IMR-90 (cell line): Measurements from ENCODE around the gene PRPF6. TPM values are rescaled to one million over a fixed set of nuclear protein-coding genes. Genes with fewer than 3 reads are reported as not detected.
A peak's percentile ranks its signal among the peaks of the same experiment; 100 is the strongest.

Experiments used
- ATAC-seq: fragments of 200-7000 bp; cut with Tn5 transposase; 2 replicates; pipeline ENCODE4 v1.9.1; 2020; ENCODE audit warnings: low read depth, mild to moderate bottlenecking, moderate library complexity
- BruUV-seq: library from RNA; stranded (reverse); fragments of 400-500 nt; replicated peaks from 2 replicates; lab custom pipeline; 2021; lab: Mats Ljungman, UMichigan
- CTCF ChIA-PET: fragments of 300-600 bp; formaldehyde crosslinking; extraction: SDS; loops from one replicate; lab custom pipeline; 2021; ENCODE audit warnings: antibody characterized with exemption; lab: Yijun Ruan, JAX
- POLR2A ChIA-PET: fragments of 300-600 bp; sonication (Branson Sonifier 250); formaldehyde crosslinking; loops from one replicate; lab custom pipeline; 2022; ENCODE audit warnings: antibody characterized with exemption; ENCODE audit not compliant: unreplicated experiment; lab: Charles Lee
- DNase-seq: peaks from one replicate; pipeline ENCODE4 v3.0.0; 2013
- H2AFZ ChIP-seq: replicated peaks from 2 replicates; pipeline ENCODE3; 2013; ENCODE audit warnings: low read length, mild to moderate bottlenecking; ENCODE audit not compliant: poor library complexity
- H2AK5ac ChIP-seq: 2 replicates; pipeline ENCODE4 v1.6.1; 2013; ENCODE audit warnings: low read depth, low read length, inconsistent platforms
- H2AK9ac ChIP-seq: replicated peaks from 2 replicates; pipeline ENCODE3; 2013; ENCODE audit warnings: mild to moderate bottlenecking, low read depth, low read length, moderate library complexity; ENCODE audit not compliant: poor library complexity
- H2BK120ac ChIP-seq: 2 replicates; pipeline ENCODE4 v1.6.1; 2013; ENCODE audit warnings: low read depth, low read length, inconsistent platforms
- H2BK15ac ChIP-seq: 3 replicates; pipeline ENCODE4 v1.6.1; 2013; ENCODE audit warnings: low read depth, low read length, inconsistent platforms
- H2BK20ac ChIP-seq: 2 replicates; pipeline ENCODE4 v1.6.1; 2013; ENCODE audit warnings: low read depth, mild to moderate bottlenecking, inconsistent platforms, low read length, moderate library complexity
- H2BK5ac ChIP-seq: 2 replicates; pipeline ENCODE4 v1.6.1; 2013; ENCODE audit warnings: mild to moderate bottlenecking, low read depth, low read length, inconsistent platforms; ENCODE audit not compliant: poor library complexity, severe bottlenecking
- H3K14ac ChIP-seq: replicated peaks from 2 replicates; pipeline ENCODE4 v1.6.1; 2013; ENCODE audit warnings: low read depth, low read length, inconsistent platforms
- H3K18ac ChIP-seq: 2 replicates; pipeline ENCODE4 v1.6.1; 2013; ENCODE audit warnings: low read depth, low read length, control low read depth
- H3K23ac ChIP-seq: 2 replicates; pipeline ENCODE4 v1.6.1; 2013; ENCODE audit warnings: low read depth, low read length, inconsistent platforms
- H3K27ac ChIP-seq: 2 replicates; pipeline ENCODE4 v1.5.1; 2013; ENCODE audit warnings: mild to moderate bottlenecking, control low read depth, low read length; ENCODE audit not compliant: insufficient read depth
- H3K27me3 ChIP-seq: 2 replicates; pipeline ENCODE4 v1.6.1; 2013; ENCODE audit warnings: low read length; ENCODE audit not compliant: control insufficient read depth, insufficient read depth
- H3K36me3 ChIP-seq: 2 replicates; pipeline ENCODE4 v1.6.1; 2013; ENCODE audit warnings: low read length, mixed read lengths; ENCODE audit not compliant: control insufficient read depth, insufficient read depth
- H3K4ac ChIP-seq: 2 replicates; pipeline ENCODE4 v1.6.1; 2013; ENCODE audit warnings: low read depth, low read length, inconsistent platforms
- H3K4me1 ChIP-seq: 2 replicates; pipeline ENCODE4 v1.6.1; 2013; ENCODE audit warnings: low read length, mixed read lengths; ENCODE audit not compliant: control insufficient read depth, insufficient read depth
- H3K4me2 ChIP-seq: 2 replicates; pipeline ENCODE4 v1.6.1; 2013; ENCODE audit warnings: low read depth, mild to moderate bottlenecking, control low read depth, low read length, moderate library complexity
- H3K4me3 ChIP-seq: 2 replicates; pipeline ENCODE4 v1.5.1; 2013; ENCODE audit warnings: low read depth, mild to moderate bottlenecking, control low read depth, low read length, moderate library complexity; ENCODE audit not compliant: insufficient read depth
- H3K56ac ChIP-seq: 2 replicates; pipeline ENCODE4 v1.6.1; 2013; ENCODE audit warnings: low read length, inconsistent platforms; ENCODE audit not compliant: insufficient read depth; ENCODE audit errors: extremely low read depth
- H3K79me1 ChIP-seq, 2 experiments: 2 replicates each; pipeline ENCODE4 v1.6.1; 2013; ENCODE audit warnings: low read length in 2 of 2, inconsistent platforms in 1 of 2, low read depth in 1 of 2
- H3K9ac ChIP-seq: 2 replicates; pipeline ENCODE4 v1.6.1; 2013; ENCODE audit warnings: low read depth, low read length, control low read depth
- H3K9me1 ChIP-seq: 2 replicates; pipeline ENCODE4 v1.6.1; 2013; ENCODE audit warnings: low read length, inconsistent platforms; ENCODE audit not compliant: insufficient read depth
- H3K9me3 ChIP-seq: 2 replicates; pipeline ENCODE4 v1.6.1; 2013; ENCODE audit warnings: low read length; ENCODE audit not compliant: control insufficient read depth, insufficient read depth
- H4K20me1 ChIP-seq: 2 replicates; pipeline ENCODE4 v1.6.1; 2013; ENCODE audit warnings: low read length, inconsistent platforms; ENCODE audit not compliant: insufficient read depth
- H4K5ac ChIP-seq: 2 replicates; pipeline ENCODE4 v1.6.1; 2013; ENCODE audit warnings: mild to moderate bottlenecking, low read depth, low read length, control low read depth
- H4K8ac ChIP-seq, 2 experiments: 2 replicates each; pipeline ENCODE4 v1.6.1; 2013; ENCODE audit warnings: low read depth in 2 of 2, low read length in 2 of 2, control low read depth in 1 of 2, inconsistent platforms in 1 of 2
- H4K91ac ChIP-seq: 2 replicates; pipeline ENCODE4 v1.6.1; 2013; ENCODE audit warnings: low read depth, low read length, inconsistent platforms; ENCODE audit not compliant: insufficient read depth
- CTCF ChIP-seq: conservative IDR thresholded peaks from 2 replicates; pipeline ENCODE4 v1.5.1; 2012; ENCODE audit warnings: mild to moderate bottlenecking, low read depth, low read length, improper control_type of control experiment
- MAFK ChIP-seq: IDR thresholded peaks from 2 replicates; pipeline ENCODE4 v1.6.1; 2012; ENCODE audit warnings: low read depth, low read length, improper control_type of control experiment
- NFE2L2 ChIP-seq: fragments of 150-350 bp; IDR thresholded peaks from 2 replicates; pipeline ENCODE4 v1.6.1; 2016; ENCODE audit warnings: low read depth, mild to moderate bottlenecking, low read length
- POLR2A ChIP-seq: IDR thresholded peaks from 2 replicates; pipeline ENCODE4 v1.6.1; 2012; ENCODE audit warnings: mild to moderate bottlenecking, low read depth, low read length
- RAD21 ChIP-seq: IDR thresholded peaks from 2 replicates; pipeline ENCODE4 v1.6.1; 2012; ENCODE audit warnings: low read length, improper control_type of control experiment
- RFX5 ChIP-seq: IDR thresholded peaks from 2 replicates; pipeline ENCODE4 v1.8.0; 2012; ENCODE audit warnings: low read depth, mild to moderate bottlenecking, low read length, moderate library complexity
- WGBS, 2 experiments: methylation state at CpG; one replicate each; pipeline versions ENCODE4 v1.1.5 to v1.1.7; 2013; ENCODE audit warnings: missing lambda C conversion rate in 2 of 2; ENCODE audit not compliant: insufficient read length in 1 of 2; ENCODE audit errors: extremely low coverage in 2 of 2; 5-methylcytosine and 5-hydroxymethylcytosine counted together
- dilution Hi-C: fragments of 300-500 bp; cut with HindIII; formaldehyde crosslinking; loops from one replicate; pipeline ENCODE4 v1.14.3; 2018; ENCODE audit warnings: low sequenced_read_pairs; ENCODE audit not compliant: unreplicated experiment
- in situ Hi-C: fragments of 300-500 bp; cut with MboI; formaldehyde crosslinking; loops from 3 replicates; pipeline ENCODE4 v1.14.3; 2019; ENCODE audit warnings: low sequenced_read_pairs, inconsistent platforms, mixed read lengths
- intact Hi-C: fragments of 100-400 bp; cut with micrococcal nuclease; formaldehyde crosslinking; loops from 2 replicates; pipeline ENCODE4 v1.10.0; 2022
- polyA plus RNA-seq, 3 experiments: library from polyadenylated mRNA; depleted of rRNA; stranded (reverse); fragments of >200 nt; gene quantifications; 2 replicates each; pipeline ENCODE4 v1.2.3, GENCODE V29; 2012; ENCODE audit warnings: low replicate concordance in 1 of 3
- total RNA-seq: library from RNA; depleted of rRNA; stranded (reverse); fragments of >200 nt; gene quantifications from 2 replicates; pipeline ENCODE4 v1.2.3, GENCODE V29; 2012

The PRPF6 gene
- total and polyA plus RNA-seq, 2 of the 4 experiments (the other 2 are of a cell fraction) = 43.5 to 71.3 TPM

- Histone ChIP-seq H3K23ac (no peak overlapping the region), H2BK5ac (no peak overlapping the region), H2BK20ac (no peak overlapping the region), H2BK15ac (no peak overlapping the region), H2BK120ac (no peak overlapping the region), H3K4me2 (peak overlapping the region; percentile 27; the same call in 1 of the 2 replicates), H3K79me1 (no peaks in the 10 kb centered on the region), H3K27me3 (peaks cover 48% of the 10 kb centered on the region), H3K27ac (no peak overlapping the region), H4K91ac (no peak overlapping the region), H4K5ac (no peak overlapping the region), H3K4ac (no peak overlapping the region), H3K9ac (no peak overlapping the region), H3K14ac (no peak overlapping the region), H3K4me1 (peaks cover 5% of the 10 kb centered on the region; the same call in 1 of the 2 replicates), H3K56ac (no peak overlapping the region), H2AFZ (peak overlapping the region; percentile 91), H3K9me3 (no peaks in the 10 kb centered on the region), H4K8ac (no peak overlapping the region), H3K4me3 (peak overlapping the region; percentile 23; the same call in 1 of the 2 replicates), H2AK5ac (no peak overlapping the region), H3K18ac (no peak overlapping the region), H3K9me1 (no peaks in the 10 kb centered on the region), H3K36me3 (no peaks in the 10 kb centered on the region), H4K20me1 (peaks cover 5% of the 10 kb centered on the region; the same call in 1 of the 2 replicates), H2AK9ac (no peak overlapping the region)
- CTCF ChIA-PET = interaction anchor here (1.7 to 1.9 kb wide), 2 partner anchors 81 to 501 kb away, joined by 6 to 8 read pairs; partner anchors contain the start of gene PTK6
- intact Hi-C loops (loop anchor here (1.0 to 2.0 kb wide), 2 partner anchors 17 to 81 kb away; no protein-coding TSS in a partner anchor), in situ Hi-C loops (no loop called here), dilution Hi-C loops (no loop called here)
- peak; percentile 19 for ATAC-seq
- no peak for DNase-seq
- POLR2A ChIA-PET = interaction anchor here (0.6 kb wide), 1 partner anchor 169 kb away, joined by 9 read pairs; no protein-coding TSS in a partner anchor
- TF ChIP-seq RAD21 (no peak), NFE2L2 (no peak), RFX5 (no peak), MAFK (no peak), POLR2A (no peak), CTCF (no peak)
- 0% methylated on average over 1 of the region's 17 CpGs; no CpG with 5 or more reads in 1 of the 2 experiments for WGBS, 2 experiments
- no TSS peak for BruUV-seq
Observed at GRCh38 chr20:64039293-64040160, 58.6 kb downstream of the PRPF6 start.
